ENCODE results near the gene CPT1B. TPM values are rescaled to one million over a fixed set of nuclear protein-coding genes. Genes with fewer than 3 reads are reported as not detected.

CPT1B gene
- total and polyA plus RNA-seq, 10 of the 15 experiments (the other 5 are each of a cell fraction or from before 2014, with no cell fraction given) = 3.5 to 54.0 (median 21.7) TPM

- no peak for TF ChIP-seq ESRRA (IDR thresholded peaks at IDR 0.05; ENCODE audit: low read length)
- TF ChIP-seq NR2C1 (IDR thresholded peaks at IDR 0.05) = no peak
- no peak for TF ChIP-seq BCLAF1 (IDR thresholded peaks at IDR 0.05)
- no peak for TF ChIP-seq MTA2 (IDR thresholded peaks at IDR 0.05; ENCODE audit: low read depth)
- TF ChIP-seq GATAD2B (conservative IDR thresholded peaks at IDR 0.05; ENCODE audit: low read depth) = no peak
- no peak for TF ChIP-seq ATF2 (IDR thresholded peaks at IDR 0.05; ENCODE audit: low read length)
- TF ChIP-seq NR2F1 (conservative IDR thresholded peaks at IDR 0.05) = no peak
These were observed 27.8 kb downstream of the CPT1B start (continued) for GRCh38 chr22:50550395-50550794.
